ENCODE results near the gene OR10A4. TPM values are rescaled to one million over a fixed set of nuclear protein-coding genes. Genes with fewer than 3 reads are reported as not detected.
"Not testable (repeated sequence)": the region's sequence is repeated elsewhere in the genome, so short reads cannot be mapped to it uniquely, and the experiment has no call there.

The OR10A4 gene
- total RNA-seq, 1 donor from 2014 or later = not detected

DNA sequence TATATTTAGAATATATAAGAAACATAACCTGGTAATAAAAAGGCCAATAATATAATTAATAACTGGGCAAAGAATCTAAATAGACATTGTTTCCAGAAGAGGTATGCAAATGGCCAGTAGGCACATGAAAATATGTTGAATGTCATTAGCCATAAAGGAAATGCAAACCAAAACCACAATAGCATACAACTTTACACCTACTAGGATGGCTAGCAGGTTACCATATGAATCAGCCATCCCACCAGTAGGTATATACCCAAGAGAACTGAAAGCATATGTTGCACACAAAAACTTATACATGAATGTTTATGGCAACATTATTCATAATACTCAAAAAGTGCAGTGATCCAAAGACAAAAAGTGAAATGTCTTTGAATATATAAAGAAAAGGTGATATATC is 18.6 kb downstream of the OR10A4 start:
- Histone ChIP-seq H3K4me1 (no peaks in the 10 kb centered on the region), H3K4me3 (no peak overlapping the region), H3K9me3 (no peaks in the 10 kb centered on the region), H3K27me3 (no peaks in the 10 kb centered on the region), H3K27ac (no peak overlapping the region), H3K36me3 (no peaks in the 10 kb centered on the region)
- intact Hi-C loops (cut with DNase I) = no loop called here
- TF ChIP-seq, protein P1, sequence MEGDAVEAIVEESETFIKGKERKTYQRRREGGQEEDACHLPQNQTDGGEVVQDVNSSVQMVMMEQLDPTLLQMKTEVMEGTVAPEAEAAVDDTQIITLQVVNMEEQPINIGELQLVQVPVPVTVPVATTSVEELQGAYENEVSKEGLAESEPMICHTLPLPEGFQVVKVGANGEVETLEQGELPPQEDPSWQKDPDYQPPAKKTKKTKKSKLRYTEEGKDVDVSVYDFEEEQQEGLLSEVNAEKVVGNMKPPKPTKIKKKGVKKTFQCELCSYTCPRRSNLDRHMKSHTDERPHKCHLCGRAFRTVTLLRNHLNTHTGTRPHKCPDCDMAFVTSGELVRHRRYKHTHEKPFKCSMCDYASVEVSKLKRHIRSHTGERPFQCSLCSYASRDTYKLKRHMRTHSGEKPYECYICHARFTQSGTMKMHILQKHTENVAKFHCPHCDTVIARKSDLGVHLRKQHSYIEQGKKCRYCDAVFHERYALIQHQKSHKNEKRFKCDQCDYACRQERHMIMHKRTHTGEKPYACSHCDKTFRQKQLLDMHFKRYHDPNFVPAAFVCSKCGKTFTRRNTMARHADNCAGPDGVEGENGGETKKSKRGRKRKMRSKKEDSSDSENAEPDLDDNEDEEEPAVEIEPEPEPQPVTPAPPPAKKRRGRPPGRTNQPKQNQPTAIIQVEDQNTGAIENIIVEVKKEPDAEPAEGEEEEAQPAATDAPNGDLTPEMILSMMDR (IDR thresholded peaks at IDR 0.05) = no peak
- DNase-seq (ENCODE audit: low spot score in 2 of 2) = no peak

DNA sequence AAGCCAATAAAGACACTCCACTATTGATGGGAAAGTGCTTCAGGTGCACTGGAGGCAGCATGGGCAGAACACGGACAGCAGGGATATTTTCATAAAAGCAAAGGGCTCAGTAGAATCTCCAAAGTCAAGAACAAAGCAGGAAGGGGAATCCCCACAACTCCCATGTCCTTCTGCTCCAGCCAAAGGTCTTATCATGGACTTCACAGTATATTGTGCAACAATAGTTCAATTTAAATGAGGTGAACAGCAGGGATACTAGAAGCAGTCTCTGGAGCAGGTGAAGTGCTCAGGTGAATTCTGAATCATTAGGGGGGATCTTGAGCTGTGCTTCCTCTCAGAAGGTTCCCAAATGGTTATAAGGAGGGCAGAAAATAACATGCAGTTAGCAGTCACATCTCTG is 22.5 kb downstream of the OR10A4 start:
- TF ChIP-seq, protein P1 (IDR thresholded peaks at IDR 0.05) = no peak
- no peaks in the 10 kb centered on the region for H3K9me3 ChIP-seq
- H3K27me3 ChIP-seq = no peaks in the 10 kb centered on the region
- DNase-seq (ENCODE audit: low spot score in 2 of 2) = no peak
- H3K36me3 ChIP-seq = no peaks in the 10 kb centered on the region
- no peak overlapping the region for H3K27ac ChIP-seq
- intact Hi-C loops (cut with DNase I) = no loop called here
- no peaks in the 10 kb centered on the region for H3K4me1 ChIP-seq
- no peak overlapping the region for H3K4me3 ChIP-seq

DNA sequence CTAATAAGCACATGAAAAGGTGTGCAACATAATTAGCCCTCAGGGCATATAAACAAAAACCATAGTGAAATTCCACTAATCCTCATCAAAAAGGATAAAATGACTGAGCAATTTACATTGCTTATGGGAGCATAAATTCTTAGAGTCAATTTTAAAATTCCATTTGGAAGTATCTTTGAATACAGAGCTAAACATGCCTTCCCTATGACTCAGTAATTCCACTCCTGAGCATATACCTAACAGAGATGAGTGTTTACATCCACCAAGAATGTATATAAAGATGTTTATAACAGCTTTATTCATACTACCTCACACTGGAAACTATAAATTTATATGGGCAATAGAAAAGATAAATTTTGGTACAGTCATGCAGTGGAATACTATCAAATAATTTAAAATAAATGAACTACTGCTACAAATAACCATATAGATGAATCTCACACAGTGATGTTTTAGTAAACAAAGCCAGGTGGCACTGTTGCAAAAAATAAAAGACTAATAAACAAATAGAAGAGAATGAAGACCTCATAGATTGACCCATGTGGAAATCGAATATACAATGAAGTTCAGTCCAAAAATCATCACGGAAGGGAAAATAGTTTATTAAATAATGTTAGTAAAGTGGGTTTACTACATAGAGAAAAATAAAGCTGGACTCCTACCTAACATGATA is 24.0 kb downstream of the OR10A4 start:
- TF ChIP-seq, protein P1 (IDR thresholded peaks at IDR 0.05) = no peak

DNA sequence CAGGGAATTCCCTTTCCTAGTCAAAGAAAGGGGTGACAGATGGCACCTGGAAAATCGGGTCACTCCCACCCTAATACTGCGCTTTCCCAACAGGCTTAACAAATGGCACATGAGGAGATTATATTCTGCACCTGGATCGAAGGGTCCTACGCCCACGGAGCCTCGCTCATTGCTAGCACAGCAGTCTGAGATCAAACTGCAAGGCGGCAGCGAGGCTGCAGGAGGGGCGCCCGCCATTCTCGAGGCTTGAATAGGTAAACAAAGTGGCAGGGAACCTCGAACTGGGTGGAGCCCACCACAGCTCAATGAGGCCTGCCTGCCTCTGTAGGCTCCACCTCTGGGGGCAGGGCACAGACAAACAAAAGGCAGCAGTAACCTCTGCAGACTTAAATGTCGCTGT is 28.4 kb downstream of the OR10A4 start:
- H3K27ac ChIP-seq; H3K27me3 ChIP-seq; DNase-seq (ENCODE audit: low spot score in 2 of 2); H3K4me3 ChIP-seq; H3K36me3 ChIP-seq; H3K4me1 ChIP-seq; intact Hi-C loops (cut with DNase I); H3K9me3 ChIP-seq: not testable (repeated sequence)

More for the DNA sequence above, 24.0 kb downstream of the OR10A4 start:
- Histone ChIP-seq H3K4me1 (no peaks in the 10 kb centered on the region), H3K27me3 (no peaks in the 10 kb centered on the region), H3K4me3 (no peak overlapping the region), H3K36me3 (no peaks in the 10 kb centered on the region), H3K9me3 (no peaks in the 10 kb centered on the region), H3K27ac (no peak overlapping the region)
- no peak for DNase-seq (ENCODE audit: low spot score in 2 of 2)
- intact Hi-C loops (cut with DNase I) = no loop called here

DNA sequence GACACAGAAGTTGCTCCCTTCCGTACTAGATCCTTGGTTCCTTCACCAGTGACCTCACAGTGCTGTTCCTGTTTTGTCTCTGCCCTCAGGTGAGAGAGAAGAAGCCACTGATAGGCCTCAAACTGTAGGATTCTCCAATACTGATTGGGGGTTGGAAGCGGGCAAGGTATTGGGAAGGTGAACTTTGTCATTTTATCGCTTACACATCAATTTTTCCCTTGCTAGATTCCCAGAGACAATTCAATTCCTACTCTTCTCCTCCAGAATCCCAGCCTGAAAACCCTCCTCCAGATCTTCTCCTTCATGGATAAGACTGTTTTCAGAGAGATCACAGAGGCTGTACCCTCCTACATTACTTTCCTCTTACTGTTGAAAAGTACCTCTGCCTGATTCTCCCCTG is 35.0 kb downstream of the OR10A4 start:
- TF ChIP-seq, protein P1 (IDR thresholded peaks at IDR 0.05) = no peak
- intact Hi-C loops (cut with DNase I) = no loop called here
- Histone ChIP-seq H3K36me3 (no peaks in the 10 kb centered on the region), H3K4me3 (no peak overlapping the region), H3K27me3 (no peaks in the 10 kb centered on the region), H3K9me3 (no peaks in the 10 kb centered on the region), H3K4me1 (no peaks in the 10 kb centered on the region), H3K27ac (no peak overlapping the region)
- DNase-seq (ENCODE audit: low spot score in 2 of 2) = no peak

DNA sequence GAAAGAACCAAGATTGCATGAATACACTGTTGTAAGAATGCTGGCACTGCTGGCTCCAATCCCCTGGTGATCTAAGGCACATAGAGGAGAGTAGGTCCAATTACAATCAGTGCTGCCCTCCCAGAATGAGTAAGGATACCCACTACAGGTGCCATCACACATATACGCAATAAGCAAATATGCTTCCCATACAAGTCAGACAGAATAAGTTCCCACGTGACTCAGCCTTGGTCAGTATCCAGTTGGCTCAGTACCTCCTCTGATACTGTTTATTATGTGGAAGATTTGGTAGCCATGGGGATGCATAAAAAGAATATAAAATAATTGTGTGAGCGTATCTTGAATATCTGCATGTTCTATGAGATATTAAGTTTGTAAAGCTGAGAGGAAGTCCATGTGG is 35.5 kb downstream of the OR10A4 start:
- H3K9me3 ChIP-seq = no peaks in the 10 kb centered on the region
- H3K27me3 ChIP-seq = no peaks in the 10 kb centered on the region
- TF ChIP-seq, protein P1 (IDR thresholded peaks at IDR 0.05) = no peak
- intact Hi-C loops (cut with DNase I) = no loop called here
- H3K4me1 ChIP-seq = no peaks in the 10 kb centered on the region
- DNase-seq (ENCODE audit: low spot score in 2 of 2) = no peak
- no peak overlapping the region for H3K4me3 ChIP-seq
- H3K36me3 ChIP-seq = no peaks in the 10 kb centered on the region
- no peak overlapping the region for H3K27ac ChIP-seq

Measured in ascending aorta (tissue), 2 donors.